ENCODE measurements around the gene ANKS1A. TPM values are rescaled to one million over a fixed set of nuclear protein-coding genes. Genes with fewer than 3 reads are reported as not detected.
A peak's percentile ranks its signal among the peaks of the same experiment; 100 is the strongest.

ANKS1A gene
- total and polyA plus RNA-seq, 2 experiments from 2014 or later: 3.2 to 4.4 TPM

DNA sequence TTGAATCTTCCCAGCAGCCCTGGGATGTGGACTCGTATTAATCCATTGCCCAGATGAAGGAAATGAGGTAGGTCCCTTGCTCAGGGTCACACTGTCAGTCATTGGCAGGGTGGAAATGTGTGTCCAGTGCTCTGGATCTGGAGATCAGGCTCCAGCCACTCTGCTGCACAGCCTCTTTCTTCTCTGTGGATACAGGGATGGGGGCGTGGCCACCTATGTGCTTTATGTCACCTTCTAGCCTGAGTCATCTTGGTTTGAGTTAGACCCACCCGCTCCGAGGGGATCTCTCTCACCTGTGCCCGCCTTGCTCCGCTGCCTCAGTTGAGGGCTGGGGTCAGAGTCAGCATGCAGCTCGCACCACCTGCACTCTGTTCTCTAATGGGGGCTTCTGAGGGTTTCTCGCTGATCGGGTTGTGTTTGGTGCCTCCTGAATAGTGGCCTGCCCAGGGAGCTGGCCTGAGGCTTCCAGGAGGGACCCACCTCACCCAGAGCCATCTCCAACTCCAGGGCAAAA, 172.1 kb downstream of the ANKS1A start:
- in situ Hi-C loops (cut with MboI): no loop called here
- H3K9me2 ChIP-seq (ENCODE audit: insufficient read depth): no peaks in the 10 kb centered on the region
- no peaks in the 10 kb centered on the region for H3K27me3 ChIP-seq (replicated peaks; ENCODE audit: insufficient read depth)
- H3K79me2 ChIP-seq (ENCODE audit: insufficient read depth): no peaks in the 10 kb centered on the region
- H2AFZ ChIP-seq: no peak overlapping the region
- H3F3A ChIP-seq (ENCODE audit: insufficient read depth): no peaks in the 10 kb centered on the region
- no peak overlapping the region for H3K4me2 ChIP-seq (ENCODE audit: unreplicated experiment)
- 82 to 94% methylated on average over 9 of the region's 9 CpGs for WGBS, 2 experiments (ENCODE audit: low coverage in 1 of 2, low lambda C conversion rate in 2 of 2, missing lambda C conversion rate in 2 of 2)
- H3K9ac ChIP-seq: no peak overlapping the region
- 0 out of 2 replicates have a peak, but pooled peaks cover 4% of the 10 kb centered on the region for H3K4me1 ChIP-seq (ENCODE audit: insufficient read depth)
- H3K4me3 ChIP-seq: no peak overlapping the region
- no peaks in the 10 kb centered on the region for H4K20me1 ChIP-seq (ENCODE audit: insufficient read depth)
- peak; percentile 20 for DNase-seq
- H3K36me3 ChIP-seq (ENCODE audit: low read depth): no peaks in the 10 kb centered on the region
- H3K9me3 ChIP-seq (ENCODE audit: low read depth): no peaks in the 10 kb centered on the region
- TF ChIP-seq EZH2phosphoT487 (IDR thresholded peaks at IDR 0.05; ENCODE audit: insufficient read depth, low read depth): no peak
- no peak for TF ChIP-seq EZH2 (IDR thresholded peaks at IDR 0.05; ENCODE audit: insufficient read depth, poor library complexity, severe bottlenecking)
- H3K27ac ChIP-seq: no peak overlapping the region

DNA sequence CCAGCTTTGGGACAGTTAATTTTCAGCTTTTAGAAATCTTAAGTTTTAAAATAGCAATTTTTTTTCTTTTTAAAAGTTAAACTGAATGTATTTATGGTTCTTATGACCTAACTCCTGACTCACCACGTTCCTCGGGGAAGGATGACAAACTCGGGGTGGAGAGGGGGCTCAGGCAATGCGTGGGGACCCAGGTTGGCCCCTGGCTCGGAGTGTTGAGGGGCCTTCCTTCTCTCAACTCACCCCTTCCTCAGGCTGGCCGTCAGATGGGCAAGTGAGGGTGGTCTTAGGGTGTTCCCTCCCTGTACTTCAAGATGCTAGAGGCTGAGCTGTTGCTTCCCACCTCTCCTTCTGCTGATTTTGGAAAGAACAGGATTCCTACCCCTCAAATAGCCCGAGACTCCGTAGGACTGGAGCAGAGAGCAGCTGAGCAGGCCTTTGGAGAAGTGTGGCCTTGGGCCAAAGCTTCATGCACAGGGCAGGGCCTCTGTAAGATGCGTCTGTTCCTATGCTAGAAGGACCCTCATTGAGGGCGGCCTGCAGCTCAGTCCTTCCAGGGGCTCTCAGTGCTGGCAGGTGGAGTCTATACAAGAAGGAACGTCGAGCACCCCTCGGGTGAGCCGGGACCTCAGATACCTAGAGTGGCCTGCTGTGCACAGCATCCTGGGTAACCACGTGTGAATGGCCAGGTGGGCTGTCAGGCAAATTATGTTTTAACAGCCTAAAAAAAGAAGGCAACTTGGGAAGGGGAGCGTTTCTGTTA, 172.8 kb downstream of the ANKS1A start:
- no peak overlapping the region for H3K4me2 ChIP-seq (ENCODE audit: unreplicated experiment)
- H3K4me3 ChIP-seq: no peak overlapping the region
- 0 out of 2 replicates have a peak, but pooled peaks cover 4% of the 10 kb centered on the region for H3K4me1 ChIP-seq (ENCODE audit: insufficient read depth)
- H3K9me3 ChIP-seq (ENCODE audit: low read depth): no peaks in the 10 kb centered on the region
- TF ChIP-seq EZH2 (IDR thresholded peaks at IDR 0.05; ENCODE audit: insufficient read depth, poor library complexity, severe bottlenecking) (no peak), EZH2phosphoT487 (IDR thresholded peaks at IDR 0.05; ENCODE audit: insufficient read depth, low read depth) (no peak)
- H3F3A ChIP-seq (ENCODE audit: insufficient read depth): no peaks in the 10 kb centered on the region
- no peak overlapping the region for H3K27ac ChIP-seq
- H3K9me2 ChIP-seq (ENCODE audit: insufficient read depth): no peaks in the 10 kb centered on the region
- no peak overlapping the region for H3K9ac ChIP-seq
- in situ Hi-C loops (cut with MboI): no loop called here
- no peaks in the 10 kb centered on the region for H3K36me3 ChIP-seq (ENCODE audit: low read depth)
- no peaks in the 10 kb centered on the region for H4K20me1 ChIP-seq (ENCODE audit: insufficient read depth)
- H2AFZ ChIP-seq: no peak overlapping the region
- WGBS, 2 experiments (ENCODE audit: low coverage in 1 of 2, low lambda C conversion rate in 2 of 2, missing lambda C conversion rate in 2 of 2): 78 to 82% methylated on average over 16 of the region's 16 CpGs
- DNase-seq: peak; percentile 48
- H3K79me2 ChIP-seq (ENCODE audit: insufficient read depth): no peaks in the 10 kb centered on the region
- no peaks in the 10 kb centered on the region for H3K27me3 ChIP-seq (replicated peaks; ENCODE audit: insufficient read depth)

DNA sequence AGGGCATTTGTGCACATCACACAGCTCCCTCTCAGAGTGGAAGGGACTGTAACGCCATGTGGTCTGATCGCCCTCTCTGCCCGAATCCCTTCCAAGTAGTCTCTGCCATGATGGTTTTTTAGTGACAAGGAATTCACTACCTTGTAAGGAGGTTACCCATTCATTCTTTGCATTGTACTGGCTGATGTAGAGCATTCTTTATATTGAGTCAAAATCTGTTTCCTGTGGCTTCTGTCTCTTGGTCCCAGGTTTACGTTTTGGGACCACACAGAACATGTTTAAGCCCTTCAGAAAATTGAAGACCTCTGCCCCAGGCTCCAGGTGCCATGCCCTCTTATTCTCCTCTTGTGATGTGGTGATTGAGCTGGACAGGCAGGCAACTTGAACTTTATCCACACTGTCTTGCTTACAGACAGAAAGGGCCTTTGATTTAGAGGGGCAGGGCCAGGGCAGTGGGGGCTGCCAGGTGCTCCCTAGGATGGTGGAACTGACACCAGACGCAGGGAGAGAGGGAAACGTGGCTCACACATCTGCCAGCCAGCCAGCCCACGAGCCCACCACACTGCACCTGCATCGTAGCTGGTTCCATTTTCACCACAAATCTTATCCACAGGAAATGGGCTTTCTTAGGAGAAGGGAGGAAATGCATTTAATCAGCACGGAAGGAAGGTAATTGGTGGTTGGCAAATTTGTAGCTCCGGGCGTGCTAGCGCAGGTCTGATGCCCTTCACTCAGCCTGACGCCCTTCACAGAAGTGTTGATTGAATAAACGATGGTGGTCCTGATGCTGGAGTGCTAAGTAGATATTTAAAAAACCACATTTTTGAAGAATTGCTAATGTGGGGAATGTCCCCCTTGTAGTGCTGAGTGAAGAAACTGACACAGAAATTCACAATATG, 173.9 kb downstream of the ANKS1A start:
- Histone ChIP-seq H3K79me2 (ENCODE audit: insufficient read depth) (no peaks in the 10 kb centered on the region), H3K4me1 (ENCODE audit: insufficient read depth) (0 out of 2 replicates have a peak, but pooled peaks cover 4% of the 10 kb centered on the region), H4K20me1 (ENCODE audit: insufficient read depth) (no peaks in the 10 kb centered on the region), H2AFZ (no peak overlapping the region), H3K36me3 (ENCODE audit: low read depth) (no peaks in the 10 kb centered on the region), H3K9me2 (ENCODE audit: insufficient read depth) (no peaks in the 10 kb centered on the region), H3K4me3 (no peak overlapping the region), H3K9ac (no peak overlapping the region), H3K27me3 (replicated peaks; ENCODE audit: insufficient read depth) (no peaks in the 10 kb centered on the region), H3F3A (ENCODE audit: insufficient read depth) (no peaks in the 10 kb centered on the region), H3K9me3 (ENCODE audit: low read depth) (no peaks in the 10 kb centered on the region), H3K4me2 (ENCODE audit: unreplicated experiment) (no peak overlapping the region), H3K27ac (no peak overlapping the region)
- no peak for DNase-seq
- in situ Hi-C loops (cut with MboI): no loop called here
- 87% methylated on average over 13 to 14 of the region's 14 CpGs for WGBS, 2 experiments (ENCODE audit: low coverage in 1 of 2, low lambda C conversion rate in 2 of 2, missing lambda C conversion rate in 2 of 2)
- TF ChIP-seq EZH2 (IDR thresholded peaks at IDR 0.05; ENCODE audit: insufficient read depth, poor library complexity, severe bottlenecking) (no peak), EZH2phosphoT487 (IDR thresholded peaks at IDR 0.05; ENCODE audit: insufficient read depth, low read depth) (no peak)

DNA sequence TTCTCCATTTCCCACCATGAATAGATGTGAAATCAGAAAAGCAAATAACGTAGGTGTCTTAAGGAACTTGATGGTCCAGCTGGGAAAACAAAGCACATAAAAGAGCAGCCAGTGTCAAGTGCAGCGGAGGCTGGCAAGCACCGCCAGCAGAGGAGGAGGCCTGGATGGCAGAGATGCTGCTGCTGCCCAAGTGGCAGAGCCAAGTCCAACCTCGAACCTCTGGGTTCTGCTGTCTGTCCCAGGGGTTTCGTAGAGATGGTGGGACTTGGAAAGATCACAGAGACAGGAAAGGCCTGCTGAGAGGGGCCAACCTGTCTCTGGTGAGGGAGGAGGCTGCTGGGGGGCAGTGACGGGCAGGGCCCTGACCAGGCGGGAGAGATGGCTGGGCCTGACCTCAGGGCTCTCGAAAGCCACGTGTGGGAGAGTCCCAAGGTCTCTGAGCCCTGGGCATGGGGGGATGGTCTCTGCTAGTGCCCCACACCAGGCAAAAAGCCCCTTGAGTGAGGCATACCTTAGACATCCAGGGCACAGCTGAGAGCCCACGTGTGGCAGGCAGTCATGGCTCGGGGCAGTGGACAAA, 174.7 kb downstream of the ANKS1A start:
- H3K36me3 ChIP-seq (ENCODE audit: low read depth): no peaks in the 10 kb centered on the region
- WGBS, 2 experiments (ENCODE audit: low coverage in 1 of 2, low lambda C conversion rate in 2 of 2, missing lambda C conversion rate in 2 of 2): 72 to 76% methylated on average over 11 of the region's 11 CpGs
- no peaks in the 10 kb centered on the region for H3F3A ChIP-seq (ENCODE audit: insufficient read depth)
- no peak overlapping the region for H3K4me3 ChIP-seq
- DNase-seq: no peak
- no peaks in the 10 kb centered on the region for H3K9me2 ChIP-seq (ENCODE audit: insufficient read depth)
- TF ChIP-seq EZH2 (IDR thresholded peaks at IDR 0.05; ENCODE audit: insufficient read depth, poor library complexity, severe bottlenecking) (no peak), EZH2phosphoT487 (IDR thresholded peaks at IDR 0.05; ENCODE audit: insufficient read depth, low read depth) (no peak)
- no peaks in the 10 kb centered on the region for H3K9me3 ChIP-seq (ENCODE audit: low read depth)
- no peaks in the 10 kb centered on the region for H4K20me1 ChIP-seq (ENCODE audit: insufficient read depth)
- no peaks in the 10 kb centered on the region for H3K27me3 ChIP-seq (replicated peaks; ENCODE audit: insufficient read depth)
- in situ Hi-C loops (cut with MboI): no loop called here
- H3K9ac ChIP-seq: no peak overlapping the region
- no peak overlapping the region for H3K27ac ChIP-seq
- H3K4me2 ChIP-seq (ENCODE audit: unreplicated experiment): no peak overlapping the region
- no peak overlapping the region for H2AFZ ChIP-seq
- H3K79me2 ChIP-seq (ENCODE audit: insufficient read depth): no peaks in the 10 kb centered on the region
- H3K4me1 ChIP-seq (ENCODE audit: insufficient read depth): 0 out of 2 replicates have a peak, but pooled peaks cover 4% of the 10 kb centered on the region
